ENCODE data around the gene TBC1D22A.

GRCh38 chr22:46967445-46968358 lies 205.3 kb downstream of the TBC1D22A start:
- TF ChIP-seq ATF3 (IDR thresholded peaks at IDR 0.05) (no peak), SIN3A (IDR thresholded peaks at IDR 0.05; ENCODE audit: low read depth) (no peak), POLR2A (IDR thresholded peaks at IDR 0.05; ENCODE audit: borderline replicate concordance, extremely low read depth, insufficient read depth, insufficient read length) (no peak), CEBPB (IDR thresholded peaks at IDR 0.05; ENCODE audit: low read depth) (no peak), POLR2AphosphoS5 (IDR thresholded peaks at IDR 0.05; ENCODE audit: low read depth, low read length) (no peak), ZBTB33 (IDR thresholded peaks at IDR 0.05; ENCODE audit: extremely low read depth, insufficient replicate concordance, low read length) (no peak), CTCF (IDR thresholded peaks at IDR 0.05 in 2 of 3, conservative IDR thresholded peaks at IDR 0.05 in 1 of 3; ENCODE audit: borderline replicate concordance in 1 of 3, insufficient read depth in 1 of 3, low read depth in 2 of 3, low read length in 2 of 3) (no peak), JUND (IDR thresholded peaks at IDR 0.05) (no peak), EZH2phosphoT487 (IDR thresholded peaks at IDR 0.05; ENCODE audit: borderline replicate concordance) (no peak), EGR1 (IDR thresholded peaks at IDR 0.05; ENCODE audit: low read depth) (no peak)
